Glutamatergic neuron (in vitro differentiated cells): ENCODE data around the gene GET4. TPM values are rescaled to one million over a fixed set of nuclear protein-coding genes. Genes with fewer than 3 reads are reported as not detected.

Source experiments
- DNase-seq: peaks from one replicate; pipeline ENCODE4 v3.0.0; 2022
- H3K27ac Mint-ChIP-seq: one replicate; pipeline ENCODE4 v1.8.0; 2020; ENCODE audit warnings: mild to moderate bottlenecking, mixed read lengths, inconsistent platforms; ENCODE audit not compliant: unreplicated experiment
- H3K27me3 Mint-ChIP-seq: one replicate; pipeline ENCODE4 v1.8.0; 2020; ENCODE audit warnings: mild to moderate bottlenecking, moderate library complexity, mixed read lengths, inconsistent platforms; ENCODE audit not compliant: unreplicated experiment
- H3K36me3 Mint-ChIP-seq: one replicate; pipeline ENCODE4 v1.8.0; 2020; ENCODE audit warnings: mild to moderate bottlenecking, mixed read lengths, inconsistent platforms; ENCODE audit not compliant: unreplicated experiment
- H3K4me1 Mint-ChIP-seq: one replicate; pipeline ENCODE4 v1.8.0; 2020; ENCODE audit warnings: mild to moderate bottlenecking, low read depth, mixed read lengths, inconsistent platforms; ENCODE audit not compliant: unreplicated experiment
- H3K4me3 Mint-ChIP-seq: one replicate; pipeline ENCODE4 v1.8.0; 2020; ENCODE audit warnings: mild to moderate bottlenecking, mixed read lengths, inconsistent platforms; ENCODE audit not compliant: unreplicated experiment
- H3K9me3 Mint-ChIP-seq: one replicate; pipeline ENCODE4 v1.8.0; 2020; ENCODE audit warnings: mild to moderate bottlenecking, moderate library complexity, mixed read lengths, inconsistent platforms; ENCODE audit not compliant: unreplicated experiment
- total RNA-seq: library from RNA; stranded (reverse); fragmentation: NEBNext Ultra II Directional; extraction: Animal tissue kit (Norgen Biotek cat#: 25700); gene quantifications from one replicate; pipeline ENCODE4 v1.2.1, GENCODE V29; 2021; ENCODE audit not compliant: unreplicated experiment
- TF ChIP-seq, protein P1 (sequence below): fragments of 200-600 bp; sonication (generic); IDR thresholded peaks from one replicate; pipeline ENCODE4 v1.5.0; 2021; ENCODE audit not compliant: partially characterized antibody, unreplicated experiment

The GET4 gene
- total RNA-seq, 1 donor from 2014 or later = 70.2 TPM

DNA sequence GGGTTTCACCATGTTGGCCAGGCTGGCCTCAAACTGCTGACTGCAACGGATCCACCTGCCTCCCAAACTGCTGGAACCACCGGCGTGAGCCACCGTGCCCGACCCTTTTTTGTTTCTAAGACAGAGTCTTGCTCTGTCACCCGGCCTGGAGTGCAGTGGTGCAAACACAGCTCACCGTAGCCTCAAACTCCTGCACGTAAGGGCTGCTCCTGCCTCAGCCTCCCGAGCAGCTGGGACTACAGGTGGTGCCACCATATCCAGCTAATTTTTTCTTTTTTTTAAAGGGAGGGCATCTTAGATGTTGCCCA lies 41.7 kb downstream of the GET4 start:
- TF ChIP-seq, protein P1, sequence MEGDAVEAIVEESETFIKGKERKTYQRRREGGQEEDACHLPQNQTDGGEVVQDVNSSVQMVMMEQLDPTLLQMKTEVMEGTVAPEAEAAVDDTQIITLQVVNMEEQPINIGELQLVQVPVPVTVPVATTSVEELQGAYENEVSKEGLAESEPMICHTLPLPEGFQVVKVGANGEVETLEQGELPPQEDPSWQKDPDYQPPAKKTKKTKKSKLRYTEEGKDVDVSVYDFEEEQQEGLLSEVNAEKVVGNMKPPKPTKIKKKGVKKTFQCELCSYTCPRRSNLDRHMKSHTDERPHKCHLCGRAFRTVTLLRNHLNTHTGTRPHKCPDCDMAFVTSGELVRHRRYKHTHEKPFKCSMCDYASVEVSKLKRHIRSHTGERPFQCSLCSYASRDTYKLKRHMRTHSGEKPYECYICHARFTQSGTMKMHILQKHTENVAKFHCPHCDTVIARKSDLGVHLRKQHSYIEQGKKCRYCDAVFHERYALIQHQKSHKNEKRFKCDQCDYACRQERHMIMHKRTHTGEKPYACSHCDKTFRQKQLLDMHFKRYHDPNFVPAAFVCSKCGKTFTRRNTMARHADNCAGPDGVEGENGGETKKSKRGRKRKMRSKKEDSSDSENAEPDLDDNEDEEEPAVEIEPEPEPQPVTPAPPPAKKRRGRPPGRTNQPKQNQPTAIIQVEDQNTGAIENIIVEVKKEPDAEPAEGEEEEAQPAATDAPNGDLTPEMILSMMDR = no peak
- DNase-seq = peak; percentile 4
- Mint-ChIP-seq H3K4me1 (peaks cover 10% of the 10 kb centered on the region), H3K36me3 (no peaks in the 10 kb centered on the region), H3K27ac (no peak overlapping the region), H3K9me3 (peaks cover 10% of the 10 kb centered on the region), H3K27me3 (peaks cover 8% of the 10 kb centered on the region), H3K4me3 (no peak overlapping the region)

DNA sequence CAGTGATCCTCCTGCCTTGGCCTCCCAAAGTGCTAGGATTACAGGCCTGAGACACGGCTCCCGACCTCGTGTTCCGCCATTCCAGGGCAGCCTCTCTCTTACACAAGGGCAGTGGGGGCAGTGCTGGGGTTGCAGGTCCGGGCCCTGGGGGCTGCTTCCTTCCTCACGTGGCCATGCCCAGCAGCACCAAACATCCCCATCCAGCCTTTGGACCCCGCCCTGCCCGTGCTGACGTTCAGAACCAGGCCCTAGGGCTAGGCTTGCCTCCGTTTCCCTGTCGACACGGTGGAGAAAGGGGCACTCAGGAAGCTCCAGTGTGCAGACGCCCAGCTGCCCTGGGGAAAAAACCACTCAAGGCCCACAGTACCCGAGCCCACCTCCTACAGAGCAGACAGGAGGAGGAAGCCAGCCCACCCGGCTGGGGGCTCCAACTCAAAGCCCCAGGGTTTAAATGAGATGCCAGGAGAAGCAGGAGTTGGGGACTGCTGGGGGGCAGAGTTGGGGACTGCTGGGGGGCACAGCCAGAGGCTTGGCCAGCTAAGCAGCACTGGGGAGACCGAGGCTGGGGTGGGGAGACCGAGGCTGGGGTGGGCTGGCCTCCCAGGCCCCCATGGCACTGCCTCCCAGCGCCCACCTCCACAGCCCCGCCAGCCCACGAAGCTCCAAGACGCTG lies 42.2 kb downstream of the GET4 start:
- H3K9me3 Mint-ChIP-seq = peaks cover 8% of the 10 kb centered on the region
- TF ChIP-seq, protein P1 = no peak
- no peak overlapping the region for H3K27ac Mint-ChIP-seq
- H3K4me3 Mint-ChIP-seq = no peak overlapping the region
- H3K27me3 Mint-ChIP-seq = peaks cover 8% of the 10 kb centered on the region
- peak; percentile 8 for DNase-seq
- no peaks in the 10 kb centered on the region for H3K36me3 Mint-ChIP-seq
- peaks cover 10% of the 10 kb centered on the region for H3K4me1 Mint-ChIP-seq

DNA sequence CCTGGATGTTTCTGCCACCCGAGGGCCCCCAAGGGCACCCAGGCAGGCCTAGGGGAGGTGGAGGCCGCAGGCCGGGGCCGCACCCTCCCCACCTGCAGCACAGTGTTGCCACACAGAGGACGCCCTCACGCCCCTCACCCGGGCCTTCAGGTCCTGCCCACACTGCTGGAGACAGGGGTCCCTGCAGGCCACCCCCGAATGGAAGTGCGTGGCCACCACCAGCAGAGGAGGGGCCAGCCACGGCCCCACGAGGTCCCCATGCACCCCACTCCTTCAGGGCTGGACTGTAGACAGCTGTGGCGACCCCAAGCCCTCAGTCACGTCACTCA lies 42.7 kb downstream of the GET4 start:
- Mint-ChIP-seq H3K36me3 (no peaks in the 10 kb centered on the region), H3K9me3 (peaks cover 8% of the 10 kb centered on the region), H3K27ac (no peak overlapping the region), H3K4me1 (peaks cover 10% of the 10 kb centered on the region), H3K27me3 (peaks cover 8% of the 10 kb centered on the region), H3K4me3 (no peak overlapping the region)
- peak; percentile 9 for DNase-seq
- TF ChIP-seq, protein P1 = no peak

DNA sequence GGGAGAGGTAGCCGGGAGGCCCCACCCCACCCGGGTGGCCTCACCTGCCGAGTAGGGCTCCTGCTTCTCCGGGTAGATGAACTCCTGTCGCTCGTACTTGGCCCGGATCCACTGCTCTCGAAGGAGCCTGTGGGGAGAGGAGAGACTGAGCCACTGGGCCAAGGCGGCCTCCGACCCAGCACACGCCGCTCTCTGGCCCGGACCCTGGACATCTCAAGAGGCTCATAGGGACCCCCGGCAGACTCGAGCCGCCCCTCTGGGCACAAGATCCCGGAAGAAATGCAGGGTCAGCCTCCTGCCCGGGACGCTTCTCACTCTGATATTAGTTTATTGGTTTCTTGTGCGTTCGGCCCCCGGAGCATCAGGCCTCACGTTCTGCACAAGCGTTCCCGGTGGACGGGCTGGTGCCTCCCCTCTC lies 43.6 kb downstream of the GET4 start:
- Mint-ChIP-seq H3K9me3 (peaks cover 8% of the 10 kb centered on the region), H3K27ac (no peak overlapping the region), H3K27me3 (peaks cover 8% of the 10 kb centered on the region), H3K4me3 (no peak overlapping the region), H3K4me1 (peaks cover 10% of the 10 kb centered on the region), H3K36me3 (no peaks in the 10 kb centered on the region)
- peak; percentile 15 for DNase-seq
- TF ChIP-seq, protein P1 = no peak

DNA sequence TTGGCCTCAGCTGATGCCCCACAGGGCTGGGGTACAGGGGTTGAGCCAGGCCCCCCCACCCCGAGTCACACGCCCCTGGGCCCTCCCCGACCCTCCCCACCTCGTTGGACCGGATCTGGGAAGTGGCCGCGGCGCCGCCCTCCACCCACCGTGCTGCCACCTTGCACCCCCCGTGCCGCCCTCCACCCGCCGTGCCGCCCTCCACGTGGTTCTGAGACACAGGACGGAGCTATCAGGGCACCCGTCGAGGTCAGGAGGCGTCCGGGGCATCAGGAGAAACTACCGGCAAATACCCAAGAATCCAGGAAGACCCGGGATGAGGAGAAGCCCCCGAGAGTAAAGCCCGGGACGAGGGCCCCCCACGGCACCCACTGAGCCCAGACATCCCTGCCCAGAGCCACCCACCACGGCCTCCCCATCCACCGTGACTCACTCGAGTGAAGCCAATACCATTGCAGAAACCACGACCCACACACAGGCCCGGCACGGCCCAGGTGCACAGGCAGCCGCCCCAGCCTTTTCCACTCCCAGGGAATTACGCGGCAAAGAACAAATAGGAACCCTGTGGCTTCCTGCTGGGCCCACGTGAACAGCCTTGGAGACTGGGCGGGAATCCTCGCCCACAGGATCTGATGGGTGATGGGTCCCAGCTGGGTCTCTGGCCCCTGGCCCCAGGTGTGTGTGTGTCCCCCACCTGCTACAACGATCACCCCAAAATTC lies 44.2 kb downstream of the GET4 start:
- peaks cover 8% of the 10 kb centered on the region for H3K9me3 Mint-ChIP-seq
- no peaks in the 10 kb centered on the region for H3K36me3 Mint-ChIP-seq
- no peak overlapping the region for H3K4me3 Mint-ChIP-seq
- H3K4me1 Mint-ChIP-seq = peaks cover 8% of the 10 kb centered on the region
- TF ChIP-seq, protein P1 = no peak
- peaks cover 8% of the 10 kb centered on the region for H3K27me3 Mint-ChIP-seq
- no peak overlapping the region for H3K27ac Mint-ChIP-seq
- DNase-seq = peak; percentile 10
